SIG-M5 treated with dmso at 0.1 percent for 504 hours (cell line): ENCODE measurements around the gene SLC12A3.
A peak's percentile ranks its signal among the peaks of the same experiment; 100 is the strongest.

Source experiments
- DNase-seq: peaks from one replicate; lab custom pipeline; 2025; ENCODE audit not compliant: unreplicated experiment; lab: John Stamatoyannopoulos, UW

The SLC12A3 gene

DNA sequence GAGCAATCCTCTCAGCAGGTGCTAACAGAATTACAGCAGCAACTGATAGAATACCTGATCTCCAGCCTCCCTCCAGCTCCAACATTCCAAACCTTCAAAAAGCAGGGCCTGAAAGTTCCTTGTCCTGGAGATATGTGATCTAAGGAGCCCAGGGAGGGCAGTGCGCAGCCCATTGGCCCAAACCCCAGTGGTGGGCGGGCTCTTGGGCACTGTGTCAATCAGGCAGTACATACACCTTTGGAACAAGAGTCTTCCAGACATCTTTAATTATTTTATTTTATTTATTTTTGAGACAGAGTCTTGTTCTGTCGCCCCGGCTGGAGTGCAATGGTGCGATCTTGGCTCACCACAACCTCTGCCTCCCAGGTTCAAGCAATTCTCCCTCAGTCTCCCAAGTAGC lies 24.2 kb downstream of the SLC12A3 start:
- no peak for DNase-seq

DNA sequence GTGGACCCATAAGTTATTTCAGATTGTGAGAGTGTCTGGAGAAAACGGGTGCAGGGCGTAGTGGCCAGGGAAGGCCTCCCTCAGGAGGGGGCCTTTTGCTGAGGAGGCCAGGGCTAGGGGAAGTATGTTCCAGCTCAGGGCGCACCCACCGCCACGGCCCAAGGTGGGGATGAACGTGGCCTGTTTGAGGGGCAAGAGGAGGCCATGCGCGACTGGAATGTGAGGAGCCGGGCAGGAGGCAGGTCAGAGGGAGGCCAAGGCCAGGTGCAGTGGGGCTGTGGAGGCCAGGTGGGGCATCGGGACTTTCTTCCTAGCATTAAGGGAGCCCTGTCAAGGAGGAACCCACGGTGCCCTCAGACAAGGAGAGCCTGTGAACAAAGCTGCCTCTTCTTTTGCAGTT lies 26.7 kb downstream of the SLC12A3 start:
- no peak for DNase-seq

DNA sequence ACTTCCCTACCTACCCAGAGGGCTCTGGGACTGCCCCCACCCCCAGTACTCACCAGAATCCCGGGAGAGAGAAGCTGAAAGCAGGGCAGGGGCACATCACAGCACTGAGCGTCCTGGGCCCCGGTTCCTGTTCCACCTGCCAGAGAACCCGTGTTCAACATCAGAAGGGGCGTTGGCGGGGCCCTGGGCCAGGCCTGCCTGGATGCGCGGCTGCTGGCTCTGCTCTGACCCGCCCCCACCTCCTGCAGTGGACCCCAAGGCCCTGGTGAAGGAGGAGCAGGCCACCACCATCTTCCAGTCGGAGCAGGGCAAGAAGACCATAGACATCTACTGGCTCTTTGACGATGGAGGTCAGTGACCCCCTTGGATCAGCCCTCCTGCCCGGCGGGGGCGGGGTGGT lies 27.7 kb downstream of the SLC12A3 start:
- DNase-seq = no peak

DNA sequence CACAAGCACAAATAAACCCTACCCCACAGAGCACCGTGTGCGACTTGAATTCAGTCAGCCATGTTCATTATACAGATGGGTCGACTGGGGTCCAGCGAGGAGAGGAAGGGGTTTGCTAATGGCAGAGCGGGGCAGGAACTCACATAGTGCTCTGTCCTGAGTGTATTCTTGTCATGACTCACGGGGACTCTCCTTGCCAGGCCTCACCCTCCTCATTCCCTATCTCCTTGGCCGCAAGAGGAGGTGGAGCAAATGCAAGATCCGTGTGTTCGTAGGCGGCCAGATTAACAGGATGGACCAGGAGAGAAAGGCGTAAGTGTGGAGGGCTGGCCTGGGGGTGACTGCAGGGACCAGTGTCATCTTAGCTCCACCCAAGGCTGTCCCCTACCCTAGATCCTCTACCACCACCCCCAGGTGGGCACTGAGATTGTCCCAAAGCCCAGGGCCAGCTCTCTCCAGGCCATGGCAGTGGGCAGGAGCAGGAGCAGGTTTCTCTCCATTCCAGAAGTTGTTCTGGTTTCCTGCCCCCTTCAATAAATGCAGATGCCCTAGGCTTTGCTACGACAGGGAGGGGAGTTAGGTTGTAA lies 29.4 kb downstream of the SLC12A3 start:
- DNase-seq = no peak

DNA sequence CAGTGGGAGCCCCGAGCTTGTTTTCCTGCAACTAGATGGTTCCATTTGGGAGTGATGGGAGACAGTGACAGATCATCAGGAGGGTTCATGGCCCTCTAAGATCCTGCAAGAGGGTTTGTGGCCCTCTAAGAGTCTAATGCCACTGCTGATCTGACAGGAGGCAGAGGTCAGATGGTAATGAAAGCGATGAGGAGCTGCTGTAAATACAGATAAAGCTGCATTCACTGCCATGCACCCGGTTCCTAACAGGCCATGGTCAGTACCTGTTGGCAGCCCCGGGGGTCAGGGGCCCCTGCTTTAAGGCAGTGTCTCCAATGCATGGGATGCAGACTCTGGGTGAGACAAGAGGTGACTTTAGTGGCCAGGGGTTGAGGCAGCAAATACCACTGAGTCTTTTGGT lies 30.8 kb downstream of the SLC12A3 start:
- DNase-seq = no peak

DNA sequence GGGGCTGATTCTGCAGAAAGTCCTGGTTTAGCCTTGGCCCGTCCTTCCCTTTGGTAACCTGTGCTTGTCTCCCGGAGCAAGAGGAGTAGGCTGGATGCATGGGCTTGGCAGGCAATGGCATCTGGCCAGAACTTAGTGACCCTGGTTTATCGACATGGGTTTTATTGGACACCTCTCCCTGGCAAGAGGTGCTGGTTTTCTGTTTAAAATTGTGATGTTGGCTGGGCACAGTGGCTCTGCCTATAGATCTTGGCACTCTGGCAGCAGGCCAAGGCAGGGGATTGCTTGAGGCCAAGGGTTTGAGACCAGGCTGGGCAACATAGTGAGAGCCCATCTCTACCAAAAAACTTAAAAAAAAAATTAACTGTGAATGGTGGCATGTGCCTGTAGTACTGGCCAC lies 31.2 kb downstream of the SLC12A3 start:
- no peak for DNase-seq

DNA sequence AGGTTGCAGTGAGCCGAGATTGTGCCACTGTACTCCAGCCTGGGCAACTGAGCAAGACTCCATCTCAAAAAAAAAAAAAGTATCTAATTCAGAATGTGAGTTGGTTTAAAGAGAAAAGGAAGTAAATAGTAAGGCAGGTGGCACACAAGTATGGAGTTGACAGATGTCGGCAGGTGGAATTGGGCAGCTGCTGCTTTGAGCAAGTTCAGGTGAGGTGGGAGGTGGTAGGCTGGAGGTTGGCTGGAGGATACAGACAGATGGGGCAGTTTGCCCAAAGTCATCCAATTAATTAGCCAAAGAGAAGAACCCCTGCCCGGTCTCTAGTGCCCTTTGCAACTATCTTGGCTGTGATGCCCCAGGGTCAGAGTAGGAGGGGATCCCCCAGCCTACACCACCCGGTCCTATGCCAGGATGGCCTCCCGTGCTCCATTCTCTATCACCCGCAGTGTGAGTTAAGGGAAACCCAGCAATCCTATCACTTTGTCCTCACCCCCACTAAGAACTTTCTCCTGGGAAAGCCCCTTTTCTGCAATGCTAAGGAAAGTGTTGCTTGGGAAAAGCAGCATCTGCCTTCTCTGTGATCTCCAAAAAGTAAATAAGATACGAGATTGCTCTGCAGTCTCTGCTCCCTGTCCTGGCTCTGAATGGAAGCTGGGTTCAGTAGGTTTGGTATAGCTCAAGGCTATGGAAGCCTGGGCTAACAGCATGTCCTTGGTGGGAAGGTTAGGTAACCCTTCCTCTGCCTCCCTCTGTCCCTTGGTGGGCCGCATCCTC lies 32.2 kb downstream of the SLC12A3 start:
- DNase-seq = no peak

DNA sequence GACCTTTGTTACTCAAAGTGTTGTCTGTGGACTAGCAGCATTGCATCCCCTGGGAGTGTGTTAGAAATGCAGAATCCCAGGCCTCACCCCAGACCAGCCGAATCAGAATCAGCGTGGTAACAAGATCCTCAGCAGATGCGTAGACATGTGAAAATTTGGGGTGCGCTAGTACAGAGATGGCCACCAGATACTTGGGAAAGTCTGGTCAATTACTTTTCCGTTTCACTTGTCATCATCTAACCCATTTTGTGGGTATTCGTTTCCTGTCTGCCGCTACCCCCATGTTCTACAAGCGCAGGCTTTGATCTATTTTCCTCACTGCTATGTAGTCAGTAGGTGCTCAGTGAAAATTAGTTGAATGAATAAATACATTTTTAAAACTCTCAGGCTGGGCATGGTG lies 33.8 kb downstream of the SLC12A3 start:
- no peak for DNase-seq

DNA sequence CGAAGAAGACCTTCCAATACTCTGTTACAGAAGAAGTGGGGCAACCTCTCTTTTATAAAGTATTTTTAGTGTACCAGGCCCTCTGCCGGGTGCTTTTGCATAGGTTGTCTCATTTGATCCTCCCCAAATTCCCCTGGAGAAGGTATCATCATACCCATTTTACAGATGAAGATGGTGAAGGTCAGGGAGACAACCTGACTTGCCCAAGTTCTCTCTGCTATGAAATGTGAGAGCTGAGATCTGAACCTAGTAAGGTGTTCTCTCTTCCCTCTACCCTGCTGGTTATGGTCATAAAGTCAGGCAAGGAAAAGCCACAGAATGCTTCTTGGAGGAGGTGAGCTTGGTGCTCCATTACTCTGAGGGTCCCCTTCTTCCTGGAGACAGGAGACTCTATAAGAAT lies 38.9 kb downstream of the SLC12A3 start:
- DNase-seq = no peak

DNA sequence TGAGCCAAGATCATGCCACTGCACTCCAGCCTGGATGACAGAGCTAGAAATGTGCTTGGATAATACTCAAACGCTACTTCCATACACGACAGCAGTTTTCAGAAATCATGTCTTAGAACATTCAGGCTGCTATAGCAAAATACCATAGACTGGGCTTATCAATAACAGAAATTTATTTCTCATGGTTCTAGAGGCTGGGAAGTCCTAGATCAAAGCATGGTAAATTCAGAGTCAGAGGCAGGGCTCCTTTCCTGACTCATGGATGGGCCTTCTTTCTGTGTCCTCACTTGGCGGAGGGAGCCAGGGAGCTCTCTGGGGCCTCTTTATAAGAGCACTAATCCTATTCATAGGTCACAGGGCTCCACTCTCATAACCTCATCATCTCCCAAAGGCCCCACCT lies 42.4 kb downstream of the SLC12A3 start:
- no peak for DNase-seq

DNA sequence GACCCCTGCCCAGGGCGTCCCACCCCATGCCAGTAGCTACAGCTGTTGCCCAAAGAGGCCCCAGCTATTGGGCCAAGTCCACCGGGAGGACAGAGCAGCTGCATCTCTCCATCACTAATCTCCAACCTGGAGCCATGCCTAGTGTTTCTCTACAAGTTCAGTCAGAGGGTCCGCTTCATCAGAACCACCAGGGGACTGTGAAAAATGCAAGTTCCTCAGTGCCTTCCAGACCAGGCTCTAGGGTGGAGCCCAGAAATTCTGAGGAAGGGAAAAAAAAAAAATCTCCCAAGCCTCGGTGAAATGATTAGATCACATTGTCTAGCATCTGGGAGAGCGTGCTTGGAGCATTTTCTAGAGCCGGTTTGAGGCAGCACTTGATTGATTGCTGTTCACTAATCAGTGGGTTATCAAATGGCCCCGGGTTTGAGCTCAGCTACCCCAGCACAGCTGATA lies 44.5 kb downstream of the SLC12A3 start:
- DNase-seq = no peak

DNA sequence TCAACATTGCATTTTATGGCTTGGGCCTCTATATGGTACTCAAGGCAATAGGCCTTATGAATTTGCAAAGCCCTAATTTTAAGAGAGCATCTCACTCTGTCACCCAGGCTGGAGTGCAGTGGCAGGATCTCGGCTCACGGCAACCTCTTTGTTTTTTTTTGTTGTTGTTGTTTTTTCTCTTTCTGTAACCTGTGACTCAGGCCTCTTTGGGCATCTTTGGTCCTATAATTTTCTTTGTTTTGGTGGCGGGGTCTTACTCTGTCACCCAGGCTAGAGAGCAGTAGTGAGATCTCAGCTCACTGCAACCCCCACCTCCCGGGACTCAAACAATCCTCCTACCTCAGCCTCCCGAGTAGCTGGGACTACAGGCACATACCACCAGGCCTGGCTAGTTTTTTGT lies 45.1 kb downstream of the SLC12A3 start:
- no peak for DNase-seq

DNA sequence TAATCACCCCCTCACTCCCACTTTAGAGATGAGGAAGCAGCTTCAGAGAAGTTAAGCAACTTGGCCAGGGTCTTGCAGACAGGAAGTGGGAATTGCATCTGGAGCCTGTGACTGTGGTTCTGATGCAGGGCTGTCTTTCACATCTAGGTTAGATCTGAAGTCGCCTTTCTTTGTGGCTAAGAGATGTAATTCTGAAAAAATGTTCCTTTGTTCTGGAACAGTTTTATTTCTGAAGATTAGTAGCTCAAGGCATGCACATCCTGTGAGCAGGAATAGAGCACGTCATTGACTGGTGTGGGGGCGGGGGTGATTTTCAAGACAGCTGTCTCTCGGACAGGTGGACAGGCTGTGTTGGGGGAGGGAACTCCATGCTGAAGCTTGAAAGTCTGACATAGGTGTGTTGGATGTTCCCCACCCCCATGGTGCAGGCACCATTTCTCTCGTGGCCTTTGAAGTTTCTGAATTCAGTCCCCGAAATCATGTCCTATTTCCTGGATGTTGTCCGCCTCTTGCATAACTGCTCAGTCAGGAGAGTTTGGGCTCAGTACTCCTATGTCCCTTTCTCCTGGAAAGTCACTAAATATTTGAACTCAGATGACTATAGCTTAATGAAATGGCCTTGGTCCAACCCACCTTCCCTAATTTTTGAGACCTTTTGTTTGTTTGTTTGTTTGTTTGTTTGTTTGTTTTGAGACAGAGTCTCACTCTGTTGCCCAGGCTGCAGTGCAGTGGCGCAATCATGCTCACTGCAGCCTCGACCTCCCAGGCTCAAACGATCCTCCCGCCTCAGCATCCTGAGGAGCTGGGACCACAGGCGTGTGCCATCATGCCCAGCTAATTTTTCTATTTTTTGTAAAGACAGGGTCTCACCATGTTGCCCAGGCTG lies 45.9 kb downstream of the SLC12A3 start:
- DNase-seq = peak; percentile 91

DNA sequence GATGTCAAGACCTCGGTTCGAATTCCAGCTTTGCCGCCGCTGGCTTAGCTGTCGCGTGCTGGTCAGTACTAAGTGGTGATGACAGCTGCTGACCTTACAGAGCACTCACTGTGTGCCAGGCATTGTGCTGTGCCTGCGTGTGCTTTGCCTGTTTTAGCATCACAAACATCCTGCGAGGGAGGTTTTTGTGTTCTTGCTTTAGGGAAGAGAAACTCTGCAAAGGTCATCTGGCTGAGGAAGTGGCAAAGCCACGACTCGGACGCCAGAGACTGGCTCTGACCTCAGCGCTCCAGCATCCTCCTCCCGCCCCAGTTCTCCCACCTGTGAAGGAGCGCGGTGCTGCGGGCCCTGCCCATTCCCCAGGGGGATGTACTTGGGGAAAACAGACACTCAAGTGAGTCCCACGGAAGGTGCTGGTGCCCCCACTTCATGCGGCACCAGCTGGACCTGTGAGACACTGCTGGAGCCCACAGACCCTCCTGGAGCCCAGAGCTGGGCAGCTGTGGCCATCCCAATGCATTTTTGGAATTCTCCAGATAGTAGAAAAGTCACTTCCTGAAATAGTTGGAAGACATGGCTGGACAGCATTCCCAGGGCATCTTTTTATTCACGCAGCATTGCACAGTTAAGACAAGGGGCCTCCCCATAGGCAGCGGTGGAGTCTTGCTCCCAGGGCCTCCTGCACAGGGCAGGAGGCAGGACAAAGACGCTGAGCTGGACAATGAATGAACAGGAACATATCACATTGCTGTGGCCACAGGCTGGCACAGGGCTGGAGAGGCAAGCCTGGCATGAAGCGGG lies 47.0 kb downstream of the SLC12A3 start:
- DNase-seq = peak; percentile 43

DNA sequence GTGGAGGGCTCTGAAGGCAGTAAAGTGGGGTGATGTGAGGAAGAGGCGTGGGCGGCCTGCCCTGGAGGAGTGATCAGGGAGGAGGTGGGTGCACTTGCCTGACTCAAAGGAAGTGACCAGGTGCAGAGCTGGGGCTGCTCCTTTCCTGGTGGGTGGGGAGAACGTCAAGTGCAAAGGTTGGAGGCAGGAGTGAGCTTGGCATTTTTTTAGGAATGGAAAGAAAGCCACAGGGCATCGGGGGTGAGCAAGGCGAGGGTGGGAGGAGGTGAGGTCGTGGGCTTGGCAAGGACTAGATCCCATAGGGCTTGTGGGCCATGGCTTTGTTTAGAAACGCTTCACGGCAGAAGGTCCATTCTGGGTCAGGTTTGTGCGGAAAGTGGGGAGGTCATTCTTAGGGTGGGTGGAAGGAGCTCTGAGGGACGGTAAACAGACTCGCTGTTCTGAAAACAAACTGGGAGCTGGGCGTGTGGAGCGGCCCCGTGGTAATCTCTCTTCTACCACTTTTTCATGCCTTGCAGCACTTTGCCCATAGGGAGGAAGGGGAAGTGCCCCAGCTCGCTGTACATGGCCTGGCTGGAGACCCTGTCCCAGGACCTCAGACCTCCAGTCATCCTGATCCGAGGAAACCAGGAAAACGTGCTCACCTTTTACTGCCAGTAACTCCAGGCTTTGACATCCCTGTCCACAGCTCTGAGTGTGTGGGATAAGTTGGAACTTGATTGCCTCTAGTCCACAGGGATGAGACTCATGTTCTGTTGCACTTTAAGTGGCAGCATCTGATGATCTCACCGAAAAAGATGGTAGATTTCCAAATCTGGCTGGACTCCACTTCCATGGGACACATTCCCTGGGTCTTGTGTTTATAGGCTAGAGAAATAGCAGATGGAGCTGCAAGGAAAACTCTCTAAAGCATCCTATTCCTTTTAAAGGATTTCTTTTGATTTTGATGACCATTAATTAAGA lies 48.0 kb downstream of the SLC12A3 start:
- DNase-seq = no peak

DNA sequence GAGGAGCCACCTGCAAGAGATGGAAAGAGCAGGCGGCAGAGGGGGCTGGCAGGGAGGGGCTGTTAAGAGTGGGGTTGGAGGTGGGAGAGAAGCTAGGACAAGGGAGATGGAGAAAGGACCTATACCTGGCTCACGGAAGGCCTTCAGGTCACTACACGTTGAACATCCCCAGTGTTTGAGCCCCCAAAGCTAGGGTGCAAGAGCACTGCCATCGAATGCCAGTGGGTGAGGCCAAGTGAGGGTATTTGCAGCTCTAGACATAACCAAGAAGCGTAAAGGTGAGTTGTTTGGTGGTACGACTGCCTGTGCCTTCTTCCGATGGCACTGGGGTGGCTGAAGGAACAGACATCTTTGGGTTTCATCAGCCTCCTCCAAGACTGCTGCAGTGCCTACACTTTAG lies 49.9 kb downstream of the SLC12A3 start:
- DNase-seq = no peak

DNA sequence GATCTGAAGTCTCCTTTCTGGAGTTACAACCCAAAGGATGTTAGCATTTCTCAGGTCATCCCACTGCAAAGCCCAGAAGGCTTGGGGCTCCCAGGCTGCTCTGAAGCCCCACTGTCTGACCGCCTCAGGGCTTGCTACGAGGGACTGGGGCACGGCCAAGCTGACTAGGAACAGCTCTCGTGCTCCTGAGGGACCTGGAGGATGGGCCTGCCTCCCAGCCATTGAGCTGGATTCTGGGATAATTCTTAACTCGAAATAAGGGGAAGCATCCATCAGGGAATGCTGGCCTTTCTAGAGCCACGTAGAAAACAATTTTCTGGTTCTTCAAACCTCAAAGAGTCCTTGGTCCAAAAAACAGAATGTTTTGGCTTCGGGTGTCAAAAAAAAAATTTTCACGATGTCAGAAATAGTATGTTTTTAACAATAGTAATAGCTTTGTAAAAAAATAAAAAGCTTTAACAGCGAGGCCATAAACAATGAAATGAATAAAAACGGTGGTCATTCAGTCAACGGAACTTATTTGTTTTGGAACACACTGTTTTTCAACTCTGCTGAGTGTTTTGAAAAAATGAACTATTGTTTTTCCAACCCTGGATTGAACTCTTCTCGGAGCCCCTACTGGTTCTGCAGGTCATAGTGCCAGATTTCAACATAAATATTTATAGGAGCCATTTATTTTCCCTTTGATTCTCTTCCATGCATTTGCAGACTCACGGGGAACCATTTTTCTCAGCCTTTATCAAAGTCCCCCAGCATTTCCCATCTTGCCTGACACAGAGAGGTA lies 50.5 kb downstream of the SLC12A3 start:
- DNase-seq = no peak

DNA sequence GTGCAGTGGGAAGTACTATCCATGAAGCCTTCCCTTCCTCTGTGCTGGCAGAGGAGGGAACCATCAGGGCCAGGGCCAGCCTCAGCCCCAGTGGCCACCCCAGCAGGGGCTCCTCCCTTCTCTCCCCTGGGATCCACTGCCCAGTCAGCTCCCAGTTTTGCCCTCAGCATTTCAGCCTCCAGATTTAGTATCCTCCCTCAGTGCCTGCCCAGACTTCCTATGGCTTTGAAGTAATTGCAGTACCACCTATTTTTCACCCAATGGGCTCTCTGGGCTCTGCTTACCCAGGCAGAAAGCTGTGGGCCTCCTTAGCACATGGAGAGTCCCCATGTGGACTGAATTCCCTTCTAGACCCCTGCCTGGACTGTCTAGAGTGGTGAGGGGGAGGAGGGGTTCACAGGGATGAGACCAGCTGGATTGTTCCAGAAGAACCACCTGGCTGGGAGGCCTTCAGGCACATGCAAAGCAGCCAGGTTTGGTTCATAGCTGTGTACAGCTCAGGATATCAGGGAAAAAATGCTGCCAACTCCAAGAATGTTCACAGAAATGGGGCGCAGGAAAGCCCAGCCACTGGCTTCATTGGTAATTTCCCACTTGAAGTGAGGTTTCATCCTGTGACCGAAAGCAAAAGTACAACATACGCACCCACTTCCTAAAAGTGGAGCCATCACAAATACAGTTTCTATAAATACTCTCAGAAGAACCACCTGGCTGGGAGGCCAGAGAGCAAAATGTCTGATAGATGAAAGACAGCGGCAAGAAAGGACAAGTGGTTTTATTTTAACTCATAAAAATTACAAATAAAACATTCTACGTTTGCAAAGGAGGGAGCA lies 51.8 kb downstream of the SLC12A3 start:
- DNase-seq = peak; percentile 46
